Glutamatergic neuron (in vitro differentiated cells): ENCODE results near the gene MYL10. TPM values are rescaled to one million over a fixed set of nuclear protein-coding genes. Genes with fewer than 3 reads are reported as not detected.

ENCODE experiments used
- DNase-seq: peaks from one replicate; pipeline ENCODE4 v3.0.0; 2022
- H3K27ac Mint-ChIP-seq: one replicate; pipeline ENCODE4 v1.8.0; 2020; ENCODE audit warnings: mild to moderate bottlenecking, mixed read lengths, inconsistent platforms; ENCODE audit not compliant: unreplicated experiment
- H3K27me3 Mint-ChIP-seq: one replicate; pipeline ENCODE4 v1.8.0; 2020; ENCODE audit warnings: mild to moderate bottlenecking, moderate library complexity, mixed read lengths, inconsistent platforms; ENCODE audit not compliant: unreplicated experiment
- H3K36me3 Mint-ChIP-seq: one replicate; pipeline ENCODE4 v1.8.0; 2020; ENCODE audit warnings: mild to moderate bottlenecking, mixed read lengths, inconsistent platforms; ENCODE audit not compliant: unreplicated experiment
- H3K4me1 Mint-ChIP-seq: one replicate; pipeline ENCODE4 v1.8.0; 2020; ENCODE audit warnings: mild to moderate bottlenecking, low read depth, mixed read lengths, inconsistent platforms; ENCODE audit not compliant: unreplicated experiment
- H3K4me3 Mint-ChIP-seq: one replicate; pipeline ENCODE4 v1.8.0; 2020; ENCODE audit warnings: mild to moderate bottlenecking, mixed read lengths, inconsistent platforms; ENCODE audit not compliant: unreplicated experiment
- H3K9me3 Mint-ChIP-seq: one replicate; pipeline ENCODE4 v1.8.0; 2020; ENCODE audit warnings: mild to moderate bottlenecking, moderate library complexity, mixed read lengths, inconsistent platforms; ENCODE audit not compliant: unreplicated experiment
- CTCF ChIP-seq: fragments of 200-600 bp; sonication (generic); IDR thresholded peaks from one replicate; pipeline ENCODE4 v1.5.0; 2021; ENCODE audit not compliant: partially characterized antibody, unreplicated experiment
- total RNA-seq: library from RNA; stranded (reverse); fragmentation: NEBNext Ultra II Directional; extraction: Animal tissue kit (Norgen Biotek cat#: 25700); gene quantifications from one replicate; pipeline ENCODE4 v1.2.1, GENCODE V29; 2021; ENCODE audit not compliant: unreplicated experiment

The MYL10 gene
- total RNA-seq, 1 donor from 2014 or later = not detected

DNA sequence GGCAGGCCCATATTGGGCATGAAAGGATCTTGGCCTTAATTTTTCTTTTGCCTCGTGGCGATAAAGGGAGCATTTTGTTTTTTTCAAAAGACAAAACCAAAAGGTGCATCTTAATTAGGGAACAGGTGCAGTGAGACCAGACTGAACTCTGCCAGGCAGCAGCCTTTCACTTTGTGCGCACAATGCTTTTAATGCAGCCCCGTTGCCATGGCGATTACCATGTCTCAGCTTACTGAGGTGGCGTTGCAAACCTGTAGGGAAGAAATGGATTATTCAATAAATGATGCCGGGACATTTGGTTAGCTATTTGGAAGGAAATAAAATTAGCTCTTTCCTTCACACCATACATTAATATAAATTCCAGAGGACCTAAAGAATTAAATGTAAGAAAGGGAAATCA is 61.9 kb downstream of the MYL10 start:
- no peak for DNase-seq
- Mint-ChIP-seq H3K27me3 (peaks cover 3% of the 10 kb centered on the region), H3K36me3 (peaks cover 3% of the 10 kb centered on the region), H3K4me1 (peaks cover 3% of the 10 kb centered on the region), H3K9me3 (peaks cover 15% of the 10 kb centered on the region), H3K4me3 (no peak overlapping the region), H3K27ac (no peak overlapping the region)
- no peak for TF ChIP-seq CTCF

DNA sequence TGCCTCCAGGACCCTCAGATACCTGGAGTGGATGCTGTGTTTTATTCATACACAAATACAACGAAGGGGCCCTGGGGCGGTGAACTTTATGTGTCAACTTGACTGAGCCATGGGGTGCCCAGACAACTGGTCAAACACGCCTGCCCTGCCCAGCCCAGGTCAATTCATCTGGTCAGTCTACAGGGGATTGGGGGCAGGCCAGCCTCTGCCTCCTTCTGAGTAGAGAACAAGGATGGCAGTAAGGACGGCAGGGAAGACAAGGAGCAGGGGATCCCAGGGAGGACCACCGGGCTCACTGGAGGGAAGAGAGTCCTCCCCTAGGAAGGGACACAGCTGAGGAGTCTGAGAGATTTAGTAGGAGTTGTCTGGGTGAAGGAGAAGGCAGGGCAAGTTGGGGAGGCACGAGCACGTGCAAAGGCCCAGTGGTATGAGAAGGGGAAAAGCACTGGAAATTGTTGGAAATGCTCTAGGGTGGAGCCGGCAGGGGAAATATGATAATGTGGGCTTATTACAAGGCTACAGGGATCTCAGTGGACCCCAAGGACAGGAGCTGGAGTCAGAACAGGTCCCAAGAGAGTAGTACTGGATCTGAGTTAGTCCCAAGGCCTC is 63.4 kb downstream of the MYL10 start:
- Mint-ChIP-seq H3K9me3 (peaks cover 19% of the 10 kb centered on the region), H3K27ac (no peak overlapping the region), H3K4me3 (no peak overlapping the region), H3K27me3 (peaks cover 3% of the 10 kb centered on the region), H3K36me3 (peaks cover 3% of the 10 kb centered on the region), H3K4me1 (peaks cover 3% of the 10 kb centered on the region)
- DNase-seq = no peak
- no peak for TF ChIP-seq CTCF

DNA sequence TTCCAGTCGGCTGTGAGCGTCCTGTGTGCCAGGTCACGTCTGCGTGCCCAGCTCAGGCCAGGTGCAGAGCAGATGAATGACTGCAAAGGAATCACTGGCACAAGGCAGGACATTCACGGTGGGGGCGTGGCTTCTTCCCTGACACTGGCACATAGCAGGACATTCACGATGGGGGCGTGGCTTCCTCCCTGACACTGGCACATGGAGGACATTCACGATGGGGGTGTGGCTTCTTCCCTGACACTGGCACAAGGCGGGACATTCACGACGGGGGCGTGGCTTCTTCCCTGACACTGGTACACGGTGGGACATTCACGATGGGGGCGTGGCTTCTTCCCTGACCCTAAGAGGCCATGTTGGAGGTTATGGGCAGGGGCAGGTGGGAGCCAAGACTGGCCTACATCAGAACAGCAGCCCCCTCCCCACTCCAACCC is 64.3 kb downstream of the MYL10 start:
- no peak for DNase-seq
- Mint-ChIP-seq H3K4me3 (no peak overlapping the region), H3K9me3 (peaks cover 19% of the 10 kb centered on the region), H3K27me3 (peaks cover 3% of the 10 kb centered on the region), H3K27ac (no peak overlapping the region), H3K4me1 (peaks cover 3% of the 10 kb centered on the region), H3K36me3 (peaks cover 3% of the 10 kb centered on the region)
- no peak for TF ChIP-seq CTCF

DNA sequence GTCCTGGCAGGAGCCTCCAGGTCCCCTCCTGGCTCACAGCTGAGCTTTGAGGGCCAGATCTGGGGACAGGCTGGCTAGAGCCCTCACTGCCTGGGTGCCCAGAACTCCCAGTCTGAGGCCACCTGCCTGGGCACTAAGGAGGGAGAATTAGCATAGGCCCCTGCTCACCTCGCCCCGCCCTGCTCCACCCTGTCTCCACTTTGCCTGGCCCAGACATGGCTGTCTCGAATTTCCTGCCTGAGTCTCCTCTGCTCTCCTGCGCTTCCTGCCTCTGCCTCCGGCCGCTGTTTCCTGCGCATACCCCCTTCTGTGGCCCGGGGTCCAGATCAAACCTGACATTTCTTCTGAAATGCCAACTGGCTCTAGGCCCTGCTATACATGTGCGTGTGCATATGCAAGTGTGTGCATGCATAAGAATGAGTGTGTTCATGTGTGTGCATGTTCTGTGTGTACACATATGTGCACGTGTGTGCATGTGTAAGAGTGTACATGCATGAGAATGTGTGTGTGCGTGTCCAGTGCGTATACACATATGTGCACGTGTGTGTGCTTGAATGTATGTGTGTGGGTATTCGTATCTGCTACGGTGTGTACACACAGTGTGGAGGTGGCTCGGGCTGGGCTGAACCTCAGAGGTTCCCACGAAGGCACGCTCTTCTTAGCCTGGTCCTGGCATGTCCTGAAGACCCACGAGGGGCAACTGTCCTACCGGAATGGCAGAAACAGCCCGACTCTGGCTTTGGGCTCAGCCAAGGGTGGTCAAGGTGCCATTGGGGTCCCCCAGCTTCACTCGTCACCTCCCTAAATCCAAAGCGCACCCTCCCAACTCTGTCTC is 64.9 kb downstream of the MYL10 start:
- Mint-ChIP-seq H3K27ac (no peak overlapping the region), H3K27me3 (peaks cover 3% of the 10 kb centered on the region), H3K36me3 (peaks cover 3% of the 10 kb centered on the region), H3K9me3 (peaks cover 19% of the 10 kb centered on the region), H3K4me3 (no peak overlapping the region), H3K4me1 (peaks cover 3% of the 10 kb centered on the region)
- no peak for TF ChIP-seq CTCF
- no peak for DNase-seq

Other genes starting within 250 kb of the MYL10 start
- gene CUX1, start 188.3 kb upstream of the MYL10 start, total RNA-seq = 56.5 TPM